ENCODE data around the gene RFXAP. TPM values are rescaled to one million over a fixed set of nuclear protein-coding genes. Genes with fewer than 3 reads are reported as not detected.

Gene RFXAP
- total RNA-seq, 3 donors from 2014 or later: 5.0 to 6.3 (median 5.9) TPM

- intact Hi-C loops (cut with DNase I, micrococcal nuclease): no loop called here
- Histone ChIP-seq H3K9me3 (no peaks in the 10 kb centered on the region), H3K4me3 (no peak overlapping the region), H3K4me1 (ENCODE audit: low read depth) (no peaks in the 10 kb centered on the region), H3K36me3 (ENCODE audit: low read depth) (no peaks in the 10 kb centered on the region)
- ATAC-seq: no peak
- TF ChIP-seq, protein P1, sequence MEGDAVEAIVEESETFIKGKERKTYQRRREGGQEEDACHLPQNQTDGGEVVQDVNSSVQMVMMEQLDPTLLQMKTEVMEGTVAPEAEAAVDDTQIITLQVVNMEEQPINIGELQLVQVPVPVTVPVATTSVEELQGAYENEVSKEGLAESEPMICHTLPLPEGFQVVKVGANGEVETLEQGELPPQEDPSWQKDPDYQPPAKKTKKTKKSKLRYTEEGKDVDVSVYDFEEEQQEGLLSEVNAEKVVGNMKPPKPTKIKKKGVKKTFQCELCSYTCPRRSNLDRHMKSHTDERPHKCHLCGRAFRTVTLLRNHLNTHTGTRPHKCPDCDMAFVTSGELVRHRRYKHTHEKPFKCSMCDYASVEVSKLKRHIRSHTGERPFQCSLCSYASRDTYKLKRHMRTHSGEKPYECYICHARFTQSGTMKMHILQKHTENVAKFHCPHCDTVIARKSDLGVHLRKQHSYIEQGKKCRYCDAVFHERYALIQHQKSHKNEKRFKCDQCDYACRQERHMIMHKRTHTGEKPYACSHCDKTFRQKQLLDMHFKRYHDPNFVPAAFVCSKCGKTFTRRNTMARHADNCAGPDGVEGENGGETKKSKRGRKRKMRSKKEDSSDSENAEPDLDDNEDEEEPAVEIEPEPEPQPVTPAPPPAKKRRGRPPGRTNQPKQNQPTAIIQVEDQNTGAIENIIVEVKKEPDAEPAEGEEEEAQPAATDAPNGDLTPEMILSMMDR (IDR thresholded peaks at IDR 0.05): no peak
- DNase-seq: no peak
Measured at GRCh38 chr13:36840718-36841250, 21.8 kb downstream of the RFXAP start.

GRCh38 chr13:36841391-36841790, 22.4 kb downstream of the RFXAP start:
- Histone ChIP-seq H3K4me3 (no peak overlapping the region), H3K9me3 (no peaks in the 10 kb centered on the region), H3K36me3 (ENCODE audit: low read depth) (no peaks in the 10 kb centered on the region), H3K4me1 (ENCODE audit: low read depth) (no peaks in the 10 kb centered on the region)
- TF ChIP-seq, protein P1 (IDR thresholded peaks at IDR 0.05): no peak
- DNase-seq (no peak), ATAC-seq (no peak)
- intact Hi-C loops (cut with DNase I, micrococcal nuclease): no loop called here

DNA sequence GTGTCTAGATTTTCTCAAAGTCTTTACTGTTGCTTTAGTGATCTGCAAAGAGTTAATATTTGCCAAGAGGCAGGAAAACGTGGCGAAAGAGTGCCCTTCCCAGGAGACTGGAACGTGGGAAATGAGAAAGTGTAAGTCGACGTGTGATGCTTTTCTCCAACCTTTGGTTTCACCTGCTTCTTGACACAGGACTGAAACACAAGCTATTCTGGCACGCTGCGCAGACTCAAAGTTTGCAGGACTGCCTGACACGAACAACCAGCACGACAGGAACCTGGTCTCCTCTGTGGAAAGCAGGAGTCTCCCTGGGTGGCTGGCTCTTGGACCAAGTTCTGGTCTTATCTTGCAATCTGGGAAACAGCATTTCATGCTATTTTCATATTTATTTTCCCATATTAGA, 28.6 kb downstream of the RFXAP start:
- intact Hi-C loops (cut with DNase I, micrococcal nuclease): no loop called here
- Histone ChIP-seq H3K4me1 (ENCODE audit: low read depth) (no peaks in the 10 kb centered on the region), H3K4me3 (no peak overlapping the region), H3K36me3 (ENCODE audit: low read depth) (no peaks in the 10 kb centered on the region), H3K9me3 (no peaks in the 10 kb centered on the region)
- ATAC-seq: no peak
- DNase-seq: no peak
- TF ChIP-seq, protein P1 (IDR thresholded peaks at IDR 0.05): no peak

- Histone ChIP-seq H3K36me3 (ENCODE audit: low read depth) (no peaks in the 10 kb centered on the region), H3K4me3 (no peak overlapping the region), H3K9me3 (no peaks in the 10 kb centered on the region), H3K4me1 (ENCODE audit: low read depth) (no peaks in the 10 kb centered on the region)
- peak in 1 of 3 donors; percentile 27 for DNase-seq
- ATAC-seq: peak; percentile 10
- intact Hi-C loops (cut with DNase I, micrococcal nuclease): no loop called here
- TF ChIP-seq, protein P1 (IDR thresholded peaks at IDR 0.05): no peak
Measured at GRCh38 chr13:36848199-36848982, 29.4 kb downstream of the RFXAP start.

DNA sequence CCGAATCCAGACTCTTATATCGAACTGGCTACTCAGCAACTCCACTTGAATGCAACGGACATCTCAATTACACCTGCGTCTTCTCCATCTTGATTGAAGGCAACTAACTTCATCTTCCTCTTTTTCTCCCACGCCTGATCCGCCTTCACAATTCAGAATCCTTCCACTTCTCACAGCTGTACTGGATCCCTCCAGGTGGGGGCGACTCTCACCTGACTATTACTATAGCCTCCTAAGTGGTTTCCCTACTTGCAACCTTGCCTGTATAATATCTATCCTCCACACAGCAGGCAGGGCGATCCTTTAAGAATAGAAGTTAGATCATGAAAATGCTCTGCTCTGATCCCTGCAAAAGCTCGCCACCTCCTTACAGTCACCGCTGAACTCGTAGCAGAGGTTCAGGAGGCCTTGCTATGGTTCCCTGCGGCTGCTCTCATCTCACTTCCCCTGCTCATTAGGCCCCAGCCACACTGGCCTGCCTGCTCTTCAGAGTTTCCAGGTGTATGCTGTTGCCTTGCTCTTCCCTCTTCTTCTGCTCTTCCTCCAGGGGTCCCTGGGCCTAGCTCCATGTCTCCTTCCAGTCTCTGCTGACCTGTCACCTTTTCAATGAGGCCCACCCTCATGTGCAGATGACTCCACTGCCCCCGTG, 31.9 kb downstream of the RFXAP start:
- no peaks in the 10 kb centered on the region for H3K9me3 ChIP-seq
- H3K4me1 ChIP-seq (ENCODE audit: low read depth): no peaks in the 10 kb centered on the region
- ATAC-seq (peak; percentile 72), DNase-seq (peak in 1 of 3 donors; percentile 51)
- TF ChIP-seq, protein P1 (IDR thresholded peaks at IDR 0.05): no peak
- intact Hi-C loops (cut with DNase I, micrococcal nuclease): no loop called here
- no peak overlapping the region for H3K4me3 ChIP-seq
- no peaks in the 10 kb centered on the region for H3K36me3 ChIP-seq (ENCODE audit: low read depth)
